Activated CD4-positive, alpha-beta memory T cell treated with anti-CD3 and anti-CD28 coated beads for 36 hours (primary cell): ENCODE measurements around the gene ICAM5. TPM values are rescaled to one million over a fixed set of nuclear protein-coding genes. Genes with fewer than 3 reads are reported as not detected.

Source experiments
- CTCF ChIA-PET: fragments of 350-600 bp; sonication (Branson Sonifier 250); formaldehyde crosslinking; loops from one replicate; lab custom pipeline; 2021; ENCODE audit warnings: antibody characterized with exemption, inconsistent platforms; lab: Charles Lee
- POLR2A ChIA-PET: fragments of 350-600 bp; sonication (Branson Sonifier 250); formaldehyde crosslinking; loops from one replicate; lab custom pipeline; 2021; ENCODE audit warnings: antibody characterized with exemption; lab: Charles Lee
- DNase-seq: peaks from one replicate; pipeline ENCODE4 v3.0.0-alpha.2; 2020
- H3K27ac Mint-ChIP-seq: one replicate; pipeline ENCODE4 v1.8.0; 2021; ENCODE audit warnings: mixed read lengths
- H3K27me3 Mint-ChIP-seq: one replicate; pipeline ENCODE4 v1.8.0; 2021; ENCODE audit warnings: mixed read lengths
- H3K36me3 Mint-ChIP-seq: one replicate; pipeline ENCODE4 v1.8.0; 2021; ENCODE audit warnings: mixed read lengths
- H3K4me1 Mint-ChIP-seq: one replicate; pipeline ENCODE4 v1.8.0; 2021; ENCODE audit warnings: low read depth, mixed read lengths
- H3K4me3 Mint-ChIP-seq: one replicate; pipeline ENCODE4 v1.8.0; 2021; ENCODE audit warnings: mild to moderate bottlenecking, mixed read lengths
- H3K9me3 Mint-ChIP-seq: one replicate; pipeline ENCODE4 v1.8.0; 2021; ENCODE audit warnings: mixed read lengths
- intact Hi-C: fragments of 100-400 bp; cut with micrococcal nuclease; formaldehyde crosslinking; loops from one replicate; pipeline ENCODE4 v1.15.1; 2023
- total RNA-seq, 2 experiments: library from RNA; stranded (reverse); gene quantifications; one replicate each; pipeline ENCODE4 v1.2.3, GENCODE V29; 2021

The ICAM5 gene
- total RNA-seq, 2 experiments from 2014 or later = 1.1 to 1.3 TPM

DNA sequence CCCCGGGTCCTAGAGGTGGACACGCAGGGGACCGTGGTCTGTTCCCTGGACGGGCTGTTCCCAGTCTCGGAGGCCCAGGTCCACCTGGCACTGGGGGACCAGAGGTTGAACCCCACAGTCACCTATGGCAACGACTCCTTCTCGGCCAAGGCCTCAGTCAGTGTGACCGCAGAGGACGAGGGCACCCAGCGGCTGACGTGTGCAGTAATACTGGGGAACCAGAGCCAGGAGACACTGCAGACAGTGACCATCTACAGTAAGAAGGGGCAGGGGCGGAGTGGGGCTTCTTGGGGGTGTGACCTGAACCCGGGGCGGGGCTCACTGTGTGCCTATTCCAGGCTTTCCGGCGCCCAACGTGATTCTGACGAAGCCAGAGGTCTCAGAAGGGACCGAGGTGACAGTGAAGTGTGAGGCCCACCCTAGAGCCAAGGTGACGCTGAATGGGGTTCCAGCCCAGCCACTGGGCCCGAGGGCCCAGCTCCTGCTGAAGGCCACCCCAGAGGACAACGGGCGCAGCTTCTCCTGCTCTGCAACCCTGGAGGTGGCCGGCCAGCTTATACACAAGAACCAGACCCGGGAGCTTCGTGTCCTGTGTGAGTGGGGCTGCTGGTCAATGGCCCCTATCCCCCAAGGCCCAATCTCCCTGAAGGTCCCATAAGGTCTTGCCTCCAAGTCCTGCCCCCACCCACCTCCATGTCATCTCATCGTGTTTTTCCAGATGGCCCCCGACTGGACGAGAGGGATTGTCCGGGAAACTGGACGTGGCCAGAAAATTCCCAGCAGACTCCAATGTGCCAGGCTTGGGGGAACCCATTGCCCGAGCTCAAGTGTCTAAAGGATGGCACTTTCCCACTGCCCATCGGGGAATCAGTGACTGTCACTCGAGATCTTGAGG is 5.4 kb upstream of the ICAM5 start:
- Mint-ChIP-seq H3K27me3 (peaks cover 20% of the 10 kb centered on the region), H3K36me3 (peaks cover 47% of the 10 kb centered on the region), H3K9me3 (no peaks in the 10 kb centered on the region), H3K4me1 (peaks cover 39% of the 10 kb centered on the region), H3K27ac (no peak overlapping the region), H3K4me3 (no peak overlapping the region)
- ChIA-PET POLR2A (interaction anchor here (0.6 kb wide), 1 partner anchor 45 kb away, joined by 4 read pairs; no protein-coding TSS in a partner anchor), CTCF (interaction anchor here (5.8 kb wide), 1 partner anchor 14 kb away, joined by 57 read pairs; the partner anchor contains the start of gene ICAM1)
- intact Hi-C loops = no loop called here
- DNase-seq = no peak

- H3K4me1 Mint-ChIP-seq = peaks cover 39% of the 10 kb centered on the region
- intact Hi-C loops = no loop called here
- DNase-seq = no peak
Measured at GRCh38 chr19:10284960-10285278, 4.8 kb upstream of the ICAM5 start.

GRCh38 chr19:10285393-10285792 is 4.4 kb upstream of the ICAM5 start:
- H3K27me3 Mint-ChIP-seq = peaks cover 25% of the 10 kb centered on the region
- DNase-seq = no peak
- peaks cover 41% of the 10 kb centered on the region for H3K36me3 Mint-ChIP-seq
- no peaks in the 10 kb centered on the region for H3K9me3 Mint-ChIP-seq
- ChIA-PET POLR2A (interaction anchor here (1.4 kb wide), 1 partner anchor 14 kb away, joined by 12 read pairs; the partner anchor contains the start of gene ICAM1), CTCF (interaction anchor here (1.1 to 5.8 kb wide), 4 partner anchors 11 to 103 kb away, joined by 3 to 57 read pairs (median 8); partner anchors contain the start of gene ICAM1)
- H3K4me1 Mint-ChIP-seq = peaks cover 42% of the 10 kb centered on the region
- intact Hi-C loops = no loop called here
- H3K27ac Mint-ChIP-seq = no peak overlapping the region
- H3K4me3 Mint-ChIP-seq = no peak overlapping the region

More at GRCh38 chr19:10284960-10285278, 4.8 kb upstream of the ICAM5 start:
- Mint-ChIP-seq H3K27ac (no peak overlapping the region), H3K27me3 (peaks cover 21% of the 10 kb centered on the region), H3K9me3 (no peaks in the 10 kb centered on the region), H3K36me3 (peaks cover 43% of the 10 kb centered on the region), H3K4me3 (no peak overlapping the region)
- POLR2A ChIA-PET = no interaction called here
- CTCF ChIA-PET = interaction anchor here (5.8 kb wide), 1 partner anchor 14 kb away, joined by 57 read pairs; the partner anchor contains the start of gene ICAM1

DNA sequence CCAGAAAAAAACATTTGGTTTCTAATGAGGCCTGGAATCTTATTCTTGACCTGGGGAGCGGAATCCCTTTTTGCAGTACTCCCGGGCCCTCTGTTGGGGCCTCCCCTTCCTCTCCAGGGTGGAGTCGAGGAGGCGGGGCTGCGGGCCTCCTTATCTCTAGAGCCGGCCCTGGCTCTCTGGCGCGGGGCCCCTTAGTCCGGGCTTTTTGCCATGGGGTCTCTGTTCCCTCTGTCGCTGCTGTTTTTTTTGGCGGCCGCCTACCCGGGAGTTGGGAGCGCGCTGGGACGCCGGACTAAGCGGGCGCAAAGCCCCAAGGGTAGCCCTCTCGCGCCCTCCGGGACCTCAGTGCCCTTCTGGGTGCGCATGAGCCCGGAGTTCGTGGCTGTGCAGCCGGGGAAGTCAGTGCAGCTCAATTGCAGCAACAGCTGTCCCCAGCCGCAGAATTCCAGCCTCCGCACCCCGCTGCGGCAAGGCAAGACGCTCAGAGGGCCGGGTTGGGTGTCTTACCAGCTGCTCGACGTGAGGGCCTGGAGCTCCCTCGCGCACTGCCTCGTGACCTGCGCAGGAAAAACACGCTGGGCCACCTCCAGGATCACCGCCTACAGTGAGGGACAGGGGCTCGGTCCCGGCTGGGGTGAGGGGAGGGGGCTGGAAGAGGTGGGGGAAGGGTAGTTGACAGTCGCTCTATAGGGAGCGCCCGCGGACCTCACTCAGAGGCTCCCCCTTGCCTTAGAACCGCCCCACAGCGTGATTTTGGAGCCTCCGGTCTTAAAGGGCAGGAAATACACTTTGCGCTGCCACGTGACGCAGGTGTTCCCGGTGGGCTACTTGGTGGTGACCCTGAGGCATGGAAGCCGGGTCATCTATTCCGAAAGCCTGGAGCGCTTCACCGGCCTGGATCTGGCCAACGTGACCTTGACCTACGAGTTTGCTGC is 2.7 kb upstream of the ICAM5 start, which contains the start of gene ICAM4:
TSS of gene ICAM4 (plus strand) at position 153 of the 935 bp plus-strand sequence. CDS start at position 211, 58 bp downstream.
- POLR2A ChIA-PET = interaction anchor here (1.2 to 4.0 kb wide), 2 partner anchors 9 to 16 kb away, joined by 3 to 47 read pairs; partner anchors contain the start of gene ICAM1
- intact Hi-C loops = loop anchor here (1.0 kb wide), 1 partner anchor 17 kb away; no protein-coding TSS in a partner anchor
- Mint-ChIP-seq H3K4me1 (peaks cover 56% of the 10 kb centered on the region), H3K36me3 (peaks cover 35% of the 10 kb centered on the region), H3K9me3 (no peaks in the 10 kb centered on the region), H3K27ac (no peak within 1 kb of the TSS), H3K4me3 (no peak within 1 kb of the TSS), H3K27me3 (peaks cover 40% of the 10 kb centered on the region)
- peak; percentile 55 for DNase-seq
- CTCF ChIA-PET = interaction anchor here (1.3 to 6.5 kb wide), 6 partner anchors 9 to 102 kb away, joined by 3 to 57 read pairs (median 9); partner anchors contain the start of gene ICAM1

DNA sequence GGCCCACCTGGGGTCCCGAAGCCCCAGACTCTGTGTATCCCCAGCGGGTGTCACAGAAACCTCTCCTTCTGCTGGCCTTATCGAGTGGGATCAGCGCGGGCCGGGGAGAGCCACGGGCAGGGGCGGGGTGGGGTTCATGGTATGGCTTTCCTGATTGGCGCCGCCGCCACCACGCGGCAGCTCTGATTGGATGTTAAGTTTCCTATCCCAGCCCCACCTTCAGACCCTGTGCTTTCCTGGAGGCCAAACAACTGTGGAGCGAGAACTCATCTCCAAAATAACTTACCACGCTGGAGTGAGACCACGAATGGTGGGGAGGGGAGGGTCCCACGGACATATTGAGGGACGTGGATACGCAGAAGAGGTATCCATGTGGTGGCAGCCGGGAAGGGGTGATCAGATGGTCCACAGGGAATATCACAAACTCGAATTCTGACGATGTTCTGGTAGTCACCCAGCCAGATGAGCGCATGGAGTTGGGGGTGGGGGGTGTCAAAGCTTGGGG is 1.0 kb upstream of the ICAM5 start:
- Mint-ChIP-seq H3K27me3 (peaks cover 56% of the 10 kb centered on the region), H3K9me3 (no peaks in the 10 kb centered on the region), H3K27ac (peak overlapping the region; percentile 24), H3K36me3 (peaks cover 29% of the 10 kb centered on the region), H3K4me1 (peaks cover 68% of the 10 kb centered on the region), H3K4me3 (peak overlapping the region; percentile 68)
- intact Hi-C loops = loop anchor here (1.0 kb wide), 1 partner anchor 19 kb away; no protein-coding TSS in a partner anchor
- peak; percentile 66 for DNase-seq
- ChIA-PET CTCF (interaction anchor here (0.6 to 6.5 kb wide), 10 partner anchors 10 to 168 kb away, joined by 3 to 57 read pairs (median 6); partner anchors contain the start of genes CDC37 and ICAM1), POLR2A (interaction anchor here (1.5 to 4.0 kb wide), 2 partner anchors 18 to 30 kb away, joined by 5 to 47 read pairs; partner anchors contain the start of gene ICAM1)

GRCh38 chr19:10289167-10289835 is 451 bp upstream of the ICAM5 start:
- peaks cover 71% of the 10 kb centered on the region for H3K4me1 Mint-ChIP-seq
- H3K36me3 Mint-ChIP-seq = peaks cover 23% of the 10 kb centered on the region
- H3K9me3 Mint-ChIP-seq = no peaks in the 10 kb centered on the region
- ChIA-PET CTCF (interaction anchor here (0.5 to 6.5 kb wide), 13 partner anchors 12 to 167 kb away, joined by 3 to 57 read pairs (median 4); partner anchors contain the start of genes CDC37 and ICAM1), POLR2A (interaction anchor here (0.5 to 4.0 kb wide), 4 partner anchors 19 to 167 kb away, joined by 3 to 47 read pairs (median 5); partner anchors contain the start of gene ICAM1)
- peak; percentile 77 for DNase-seq
- peak overlapping the region; percentile 68 for H3K4me3 Mint-ChIP-seq
- H3K27ac Mint-ChIP-seq = peak overlapping the region; percentile 24
- peaks cover 61% of the 10 kb centered on the region for H3K27me3 Mint-ChIP-seq
- intact Hi-C loops = loop anchor here (1.0 kb wide), 1 partner anchor 20 kb away; no protein-coding TSS in a partner anchor

GRCh38 chr19:10290357-10290875 is 664 bp downstream of the ICAM5 start:
- peak; percentile 18 for DNase-seq
- no peaks in the 10 kb centered on the region for H3K9me3 Mint-ChIP-seq
- H3K36me3 Mint-ChIP-seq = peaks cover 12% of the 10 kb centered on the region
- peaks cover 70% of the 10 kb centered on the region for H3K4me1 Mint-ChIP-seq
- H3K27me3 Mint-ChIP-seq = peaks cover 70% of the 10 kb centered on the region
- intact Hi-C loops = loop anchor here (5.0 kb wide), 1 partner anchor 277 kb away; the partner anchor contains the start of genes CDKN2D and KRI1
- no peak overlapping the region for H3K27ac Mint-ChIP-seq
- CTCF ChIA-PET = interaction anchor here (1.7 to 6.5 kb wide), 6 partner anchors 20 to 127 kb away, joined by 8 to 57 read pairs (median 14); partner anchors contain the start of genes CDC37 and ICAM1
- POLR2A ChIA-PET = interaction anchor here (1.0 to 4.0 kb wide), 2 partner anchors 20 to 106 kb away, joined by 3 to 47 read pairs; partner anchors contain the start of gene ICAM1
- H3K4me3 Mint-ChIP-seq = peak overlapping the region; percentile 68

DNA sequence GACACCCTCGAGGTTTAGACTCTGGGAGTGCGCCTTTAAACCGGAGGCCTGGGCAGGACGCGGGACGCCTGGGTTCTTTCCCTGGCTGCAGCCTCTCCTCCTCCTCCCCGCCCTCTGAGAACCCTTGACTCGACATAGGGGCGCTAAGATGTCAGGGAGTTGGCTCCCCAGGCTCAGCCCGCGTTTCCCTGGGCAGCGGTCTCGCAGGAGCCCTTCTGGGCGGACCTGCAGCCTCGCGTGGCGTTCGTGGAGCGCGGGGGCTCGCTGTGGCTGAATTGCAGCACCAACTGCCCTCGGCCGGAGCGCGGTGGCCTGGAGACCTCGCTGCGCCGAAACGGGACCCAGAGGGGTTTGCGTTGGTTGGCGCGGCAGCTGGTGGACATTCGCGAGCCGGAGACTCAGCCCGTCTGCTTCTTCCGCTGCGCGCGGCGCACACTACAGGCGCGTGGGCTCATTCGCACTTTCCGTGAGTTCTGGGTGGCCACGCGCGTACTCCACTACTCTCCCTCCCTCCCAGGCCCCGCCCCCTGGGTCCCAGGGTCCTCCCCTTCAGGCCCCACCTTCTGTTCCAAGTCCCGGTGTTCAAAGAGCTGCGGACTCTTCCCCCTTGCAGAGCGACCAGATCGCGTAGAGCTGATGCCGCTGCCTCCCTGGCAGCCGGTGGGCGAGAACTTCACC is 1.3 kb downstream of the ICAM5 start:
- POLR2A ChIA-PET = interaction anchor here (0.9 to 1.7 kb wide), 5 partner anchors 20 to 97 kb away, joined by 3 to 7 read pairs (median 4); partner anchors contain the start of genes ICAM1, RAVER1 and TYK2
- CTCF ChIA-PET = interaction anchor here (0.6 to 6.5 kb wide), 6 partner anchors 20 to 282 kb away, joined by 3 to 39 read pairs (median 9); partner anchors contain the start of gene ICAM1
- peaks cover 6% of the 10 kb centered on the region for H3K36me3 Mint-ChIP-seq
- DNase-seq = peak; percentile 67
- H3K4me3 Mint-ChIP-seq = peak overlapping the region; percentile 68
- peaks cover 73% of the 10 kb centered on the region for H3K4me1 Mint-ChIP-seq
- H3K27ac Mint-ChIP-seq = no peak overlapping the region
- peaks cover 76% of the 10 kb centered on the region for H3K27me3 Mint-ChIP-seq
- no peaks in the 10 kb centered on the region for H3K9me3 Mint-ChIP-seq
- intact Hi-C loops = loop anchor here (5.0 kb wide), 1 partner anchor 276 kb away; the partner anchor contains the start of genes CDKN2D and KRI1

DNA sequence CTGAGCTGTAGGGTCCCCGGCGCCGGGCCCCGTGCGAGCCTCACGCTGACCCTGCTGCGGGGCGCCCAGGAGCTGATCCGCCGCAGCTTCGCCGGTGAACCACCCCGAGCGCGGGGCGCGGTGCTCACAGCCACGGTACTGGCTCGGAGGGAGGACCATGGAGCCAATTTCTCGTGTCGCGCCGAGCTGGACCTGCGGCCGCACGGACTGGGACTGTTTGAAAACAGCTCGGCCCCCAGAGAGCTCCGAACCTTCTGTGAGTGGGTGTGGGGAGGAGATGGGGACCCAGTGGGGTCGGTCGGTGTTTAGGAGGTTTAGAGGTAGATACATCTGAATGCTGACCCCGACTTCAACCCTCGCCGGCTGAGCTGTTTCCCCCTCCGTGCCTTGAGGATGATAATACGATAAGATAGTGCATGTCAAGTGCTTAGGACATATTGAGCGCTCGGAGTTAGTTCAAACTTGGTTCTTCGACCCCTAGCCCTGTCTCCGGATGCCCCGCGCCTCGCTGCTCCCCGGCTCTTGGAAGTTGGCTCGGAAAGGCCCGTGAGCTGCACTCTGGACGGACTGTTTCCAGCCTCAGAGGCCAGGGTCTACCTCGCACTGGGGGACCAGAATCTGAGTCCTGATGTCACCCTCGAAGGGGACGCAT is 1.9 kb downstream of the ICAM5 start:
- H3K9me3 Mint-ChIP-seq = no peaks in the 10 kb centered on the region
- ChIA-PET POLR2A (interaction anchor here (0.9 to 1.7 kb wide), 5 partner anchors 21 to 97 kb away, joined by 3 to 7 read pairs (median 4); partner anchors contain the start of genes ICAM1, RAVER1 and TYK2), CTCF (interaction anchor here (0.6 to 6.5 kb wide), 8 partner anchors 21 to 281 kb away, joined by 3 to 39 read pairs (median 6); partner anchors contain the start of gene ICAM1)
- H3K4me3 Mint-ChIP-seq = peak overlapping the region; percentile 68
- H3K27ac Mint-ChIP-seq = no peak overlapping the region
- peaks cover 67% of the 10 kb centered on the region for H3K4me1 Mint-ChIP-seq
- peaks cover 2% of the 10 kb centered on the region for H3K36me3 Mint-ChIP-seq
- peaks cover 77% of the 10 kb centered on the region for H3K27me3 Mint-ChIP-seq
- DNase-seq = no peak
- intact Hi-C loops = loop anchor here (5.0 kb wide), 1 partner anchor 276 kb away; the partner anchor contains the start of genes CDKN2D and KRI1
